Measurements from ENCODE around the gene RFX3. TPM values are rescaled to one million over a fixed set of nuclear protein-coding genes. Genes with fewer than 3 reads are reported as not detected.

The RFX3 gene
- polyA plus RNA-seq, 1 donor = 9.8 TPM

DNA sequence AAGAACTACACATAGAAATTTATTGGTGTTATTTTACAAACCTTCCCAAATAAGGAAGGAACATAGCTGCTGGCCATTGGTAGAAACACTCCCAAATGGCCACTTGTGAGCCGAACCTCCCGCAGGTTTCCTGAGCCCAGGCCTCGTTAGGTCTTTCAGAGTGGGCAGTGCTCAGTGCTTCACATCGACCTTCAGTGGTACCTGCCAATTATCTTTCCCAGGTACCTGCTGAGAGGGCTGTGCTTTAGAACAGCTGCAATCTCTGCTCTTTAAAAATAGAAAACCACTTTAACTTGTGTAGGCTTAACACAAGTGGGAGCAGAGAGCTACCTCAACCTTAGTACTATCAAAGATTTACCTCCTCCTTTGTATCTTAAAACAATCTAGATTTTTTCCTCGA, 334.1 kb downstream of the RFX3 start:
- no peaks in the 10 kb centered on the region for H3K36me3 ChIP-seq (ENCODE audit: control insufficient read depth, insufficient read depth, low read length)
- 70% methylated on average over 2 of the region's 5 CpGs for WGBS (ENCODE audit: insufficient coverage, low lambda C conversion rate)

DNA sequence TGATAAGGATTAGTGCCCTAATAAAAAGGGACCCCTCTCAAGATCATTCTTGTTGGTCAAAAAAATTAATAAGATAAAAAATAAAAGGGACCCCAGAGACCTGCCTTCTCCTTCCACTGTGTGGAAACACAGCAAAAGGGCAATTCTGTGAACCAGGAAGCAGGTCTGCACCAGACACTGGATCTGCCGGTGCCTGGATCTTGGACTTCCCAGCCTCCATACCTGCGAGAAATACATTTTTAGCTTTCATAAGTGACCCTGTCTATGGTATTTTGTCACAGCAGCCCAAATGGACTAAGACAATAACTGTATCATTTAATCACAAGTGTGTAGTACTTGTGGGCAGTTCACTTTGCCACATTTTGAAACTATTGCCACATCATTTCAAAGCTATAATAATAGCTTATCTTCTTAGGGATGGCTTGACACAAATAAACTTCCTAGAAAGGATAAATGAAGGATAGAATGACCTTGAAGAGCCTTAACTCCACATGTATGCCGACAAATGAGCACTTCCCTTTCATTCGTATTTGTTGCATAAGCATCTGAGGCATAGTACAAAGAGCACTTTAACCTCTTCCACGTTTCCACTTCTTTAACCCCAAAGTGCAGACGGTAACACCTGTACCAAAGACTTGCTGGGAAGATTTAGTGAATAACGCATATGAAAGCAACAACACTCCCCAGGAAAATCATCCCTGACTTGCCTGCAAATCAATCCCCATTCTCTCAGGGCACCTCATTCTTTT, 336.5 kb downstream of the RFX3 start:
- H3K4me1 ChIP-seq (ENCODE audit: control insufficient read depth, insufficient read depth, low read length) = no peaks in the 10 kb centered on the region
- no peak for DNase-seq
- no peaks in the 10 kb centered on the region for H3K9me3 ChIP-seq (ENCODE audit: control insufficient read depth, low read depth, low read length)
- peaks cover 8% of the 10 kb centered on the region for H3K27me3 ChIP-seq (ENCODE audit: control insufficient read depth, insufficient read depth, low read length)
- 100% methylated on average over 1 of the region's 7 CpGs for WGBS (ENCODE audit: insufficient coverage, low lambda C conversion rate)
- H3K27ac ChIP-seq (ENCODE audit: low read length) = no peak overlapping the region
- H3K36me3 ChIP-seq (ENCODE audit: control insufficient read depth, insufficient read depth, low read length) = no peaks in the 10 kb centered on the region
- no peak overlapping the region for H3K4me3 ChIP-seq (ENCODE audit: low read length)

More for the DNA sequence above, 334.1 kb downstream of the RFX3 start:
- Histone ChIP-seq H3K4me3 (ENCODE audit: low read length) (no peak overlapping the region), H3K4me1 (ENCODE audit: control insufficient read depth, insufficient read depth, low read length) (no peaks in the 10 kb centered on the region), H3K9me3 (ENCODE audit: control insufficient read depth, low read depth, low read length) (no peaks in the 10 kb centered on the region), H3K27ac (ENCODE audit: low read length) (no peak overlapping the region), H3K27me3 (ENCODE audit: control insufficient read depth, insufficient read depth, low read length) (peaks cover 3% of the 10 kb centered on the region)
- DNase-seq = no peak

DNA sequence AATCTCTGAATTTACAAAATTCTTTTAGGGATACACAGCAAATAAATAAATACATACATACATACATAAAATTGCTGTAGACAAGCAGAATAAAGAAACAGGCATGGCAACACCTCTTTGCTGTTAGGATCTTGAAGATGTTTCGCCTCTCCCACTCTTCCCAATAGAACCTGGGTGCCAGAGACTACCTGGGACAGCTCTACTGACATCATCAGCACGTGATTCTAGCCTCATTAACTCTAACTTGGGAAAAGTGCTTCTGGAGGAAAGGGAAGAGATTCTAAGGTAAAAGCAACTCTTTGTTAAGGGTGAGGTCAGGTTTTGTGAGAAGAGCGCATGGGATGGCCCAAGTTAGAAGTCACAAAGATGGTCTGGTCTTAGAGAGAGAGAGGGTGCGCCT, 339.1 kb downstream of the RFX3 start:
- WGBS (ENCODE audit: insufficient coverage, low lambda C conversion rate) = no CpG with 5 or more reads among the region's 4 CpGs
- Histone ChIP-seq H3K4me1 (ENCODE audit: control insufficient read depth, insufficient read depth, low read length) (no peaks in the 10 kb centered on the region), H3K27me3 (ENCODE audit: control insufficient read depth, insufficient read depth, low read length) (peaks cover 13% of the 10 kb centered on the region), H3K27ac (ENCODE audit: low read length) (no peak overlapping the region), H3K4me3 (ENCODE audit: low read length) (no peak overlapping the region), H3K9me3 (ENCODE audit: control insufficient read depth, low read depth, low read length) (no peaks in the 10 kb centered on the region), H3K36me3 (ENCODE audit: control insufficient read depth, insufficient read depth, low read length) (no peaks in the 10 kb centered on the region)
- DNase-seq = no peak

DNA sequence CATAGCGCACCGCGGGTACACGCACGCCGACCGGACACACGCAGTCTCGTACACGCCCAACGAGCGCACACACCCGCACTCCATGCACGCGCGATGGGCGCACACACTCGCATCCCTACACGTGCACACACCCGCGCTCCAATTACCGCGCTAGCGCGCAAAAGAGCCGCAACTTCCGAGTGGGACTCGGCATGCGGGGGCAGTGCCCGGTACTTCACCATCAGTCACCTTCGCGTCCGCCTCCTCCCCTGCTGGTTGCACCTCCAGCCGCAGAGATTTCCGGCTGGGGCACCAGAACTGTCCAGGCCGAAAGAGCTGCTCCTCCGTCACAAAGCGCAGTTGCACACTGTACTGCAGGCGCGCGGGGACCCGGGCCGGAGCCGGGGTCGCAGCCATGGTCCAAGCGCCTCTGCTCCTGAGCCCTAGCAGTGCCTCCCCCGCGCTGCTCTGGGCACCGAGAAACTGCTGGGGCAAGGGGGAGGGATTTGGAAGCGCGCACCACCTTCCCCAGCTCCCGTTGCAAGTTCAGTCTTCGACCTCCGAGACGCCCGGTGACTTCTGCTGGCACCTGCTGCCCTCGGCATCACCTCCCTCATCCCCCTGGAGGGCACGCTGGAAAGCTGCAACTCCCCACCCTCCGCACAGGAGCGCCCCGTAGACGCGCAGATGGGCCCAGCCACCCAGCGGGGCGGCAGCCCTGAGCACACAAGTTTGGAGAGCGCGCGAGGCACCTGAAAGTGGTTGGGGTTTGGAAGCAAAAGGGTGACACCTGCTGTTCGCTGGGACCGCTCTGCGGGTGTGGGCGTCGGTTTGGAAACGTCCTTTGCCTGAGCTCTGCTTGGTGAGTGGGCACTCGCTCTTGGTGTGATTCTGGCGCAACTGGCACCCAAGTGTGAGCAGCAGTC, 344.5 kb downstream of the RFX3 start:
- peak; percentile 11 to 53 for DNase-seq
- Histone ChIP-seq H3K36me3 (ENCODE audit: control insufficient read depth, insufficient read depth, low read length) (no peaks in the 10 kb centered on the region), H3K4me3 (ENCODE audit: low read length) (peak overlapping the region; percentile 17), H3K4me1 (ENCODE audit: control insufficient read depth, insufficient read depth, low read length) (peaks cover 5% of the 10 kb centered on the region), H3K27ac (ENCODE audit: low read length) (no peak overlapping the region), H3K9me3 (ENCODE audit: control insufficient read depth, low read depth, low read length) (no peaks in the 10 kb centered on the region), H3K27me3 (ENCODE audit: control insufficient read depth, insufficient read depth, low read length) (peaks cover 33% of the 10 kb centered on the region)
- WGBS (ENCODE audit: insufficient coverage, low lambda C conversion rate) = 0% methylated on average over 3 of the region's 76 CpGs

DNA sequence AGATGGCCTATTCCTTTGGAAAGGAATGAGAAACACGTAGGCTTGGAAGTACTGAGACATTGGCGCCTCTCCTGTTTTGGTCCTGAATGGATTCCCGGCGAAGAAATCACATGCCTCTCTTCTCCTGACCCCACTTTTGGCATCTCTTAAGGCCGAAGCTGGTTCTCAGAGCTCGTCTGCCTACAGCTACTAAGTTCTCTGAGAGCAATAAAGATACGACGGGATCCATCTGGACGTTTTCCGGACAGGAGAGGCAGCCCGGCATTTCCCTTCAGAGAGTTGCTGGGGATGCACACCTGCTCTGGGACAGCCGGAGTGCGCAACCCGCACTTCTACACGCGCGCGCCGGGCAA, 345.1 kb downstream of the RFX3 start:
- Histone ChIP-seq H3K4me3 (ENCODE audit: low read length) (no peak overlapping the region), H3K4me1 (ENCODE audit: control insufficient read depth, insufficient read depth, low read length) (peaks cover 5% of the 10 kb centered on the region), H3K27ac (ENCODE audit: low read length) (no peak overlapping the region), H3K27me3 (ENCODE audit: control insufficient read depth, insufficient read depth, low read length) (peaks cover 29% of the 10 kb centered on the region), H3K9me3 (ENCODE audit: control insufficient read depth, low read depth, low read length) (no peaks in the 10 kb centered on the region), H3K36me3 (ENCODE audit: control insufficient read depth, insufficient read depth, low read length) (no peaks in the 10 kb centered on the region)
- no CpG with 5 or more reads among the region's 19 CpGs for WGBS (ENCODE audit: insufficient coverage, low lambda C conversion rate)
- DNase-seq = peak in 1 of 2 donors; percentile 4

DNA sequence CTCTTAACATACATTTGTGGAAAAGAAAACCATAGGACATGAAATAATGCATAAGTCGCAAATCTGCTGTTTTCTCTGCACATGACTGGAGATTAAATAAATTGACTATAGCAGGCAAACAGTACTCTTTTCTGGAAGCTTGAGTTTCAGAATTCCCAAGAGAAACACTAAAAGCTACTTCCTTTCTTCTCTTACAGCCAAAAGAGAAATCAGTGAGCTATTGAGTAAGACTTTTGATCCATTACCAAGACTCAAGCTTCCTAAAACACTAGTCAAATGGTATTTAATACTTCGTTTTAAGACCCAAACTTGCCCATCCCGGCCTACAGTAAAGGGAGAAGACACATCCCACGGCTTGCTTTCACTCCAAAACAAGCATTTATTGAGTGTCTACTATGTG, 346.1 kb downstream of the RFX3 start:
- Histone ChIP-seq H3K4me3 (ENCODE audit: low read length) (no peak overlapping the region), H3K27ac (ENCODE audit: low read length) (no peak overlapping the region), H3K27me3 (ENCODE audit: control insufficient read depth, insufficient read depth, low read length) (peaks cover 29% of the 10 kb centered on the region), H3K36me3 (ENCODE audit: control insufficient read depth, insufficient read depth, low read length) (no peaks in the 10 kb centered on the region), H3K9me3 (ENCODE audit: control insufficient read depth, low read depth, low read length) (no peaks in the 10 kb centered on the region), H3K4me1 (ENCODE audit: control insufficient read depth, insufficient read depth, low read length) (peaks cover 5% of the 10 kb centered on the region)
- DNase-seq = no peak
- no CpG with 5 or more reads among the region's 4 CpGs for WGBS (ENCODE audit: insufficient coverage, low lambda C conversion rate)

DNA sequence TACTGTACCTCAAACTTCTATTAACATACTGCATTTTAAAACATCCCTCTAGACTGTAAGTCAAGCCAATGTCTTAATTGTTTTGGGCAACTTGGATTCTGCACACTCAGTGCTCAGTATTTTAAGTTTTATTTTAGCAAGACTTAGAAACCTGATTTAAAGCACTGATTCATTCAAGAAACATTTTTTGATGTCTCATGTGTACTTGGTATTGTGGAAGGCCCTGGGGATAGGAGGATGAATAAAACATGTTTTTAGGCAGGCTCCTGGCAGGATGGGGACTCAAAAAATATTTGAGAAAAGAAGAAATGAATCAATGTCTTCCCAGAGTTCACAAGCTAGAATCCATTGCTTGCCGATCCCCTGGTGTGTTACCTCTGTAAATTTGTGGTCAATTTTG, 347.9 kb downstream of the RFX3 start:
- no CpG with 5 or more reads among the region's 1 CpG for WGBS (ENCODE audit: insufficient coverage, low lambda C conversion rate)
- DNase-seq = no peak
- H3K27me3 ChIP-seq (ENCODE audit: control insufficient read depth, insufficient read depth, low read length) = peaks cover 27% of the 10 kb centered on the region
- peaks cover 8% of the 10 kb centered on the region for H3K4me1 ChIP-seq (ENCODE audit: control insufficient read depth, insufficient read depth, low read length)
- H3K9me3 ChIP-seq (ENCODE audit: control insufficient read depth, low read depth, low read length) = no peaks in the 10 kb centered on the region
- no peak overlapping the region for H3K4me3 ChIP-seq (ENCODE audit: low read length)
- no peaks in the 10 kb centered on the region for H3K36me3 ChIP-seq (ENCODE audit: control insufficient read depth, insufficient read depth, low read length)
- no peak overlapping the region for H3K27ac ChIP-seq (ENCODE audit: low read length)

DNA sequence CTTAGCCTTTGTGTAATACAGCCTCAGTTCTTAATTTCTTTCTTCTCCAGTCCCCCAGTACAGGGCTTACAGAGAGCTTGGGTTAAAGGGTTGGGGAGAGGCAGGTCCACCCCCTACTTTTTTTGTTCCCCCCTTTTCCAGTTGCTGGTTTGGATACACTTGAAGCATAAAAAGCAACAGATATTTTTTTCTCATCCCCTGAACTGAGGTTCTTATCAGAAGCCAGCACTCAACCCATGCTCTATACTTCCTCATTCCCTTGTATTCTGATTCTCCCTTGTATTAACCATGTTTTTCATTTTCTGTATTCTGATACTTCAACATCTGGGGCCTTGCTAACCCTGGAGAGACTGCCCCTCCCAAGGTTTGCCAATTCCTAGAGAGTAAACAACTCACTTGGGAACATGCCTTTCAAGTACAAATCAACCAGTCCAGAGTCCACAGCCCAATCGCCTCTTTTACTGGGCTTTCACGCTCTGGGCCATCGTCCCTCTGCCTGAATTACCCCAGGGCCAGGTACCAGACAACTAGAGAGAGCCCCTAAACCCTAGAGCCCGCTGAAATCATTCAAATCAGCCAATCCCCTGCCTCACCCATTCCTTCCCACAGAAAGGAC, 348.5 kb downstream of the RFX3 start:
- WGBS (ENCODE audit: insufficient coverage, low lambda C conversion rate) = no CpG with 5 or more reads among the region's 4 CpGs

DNA sequence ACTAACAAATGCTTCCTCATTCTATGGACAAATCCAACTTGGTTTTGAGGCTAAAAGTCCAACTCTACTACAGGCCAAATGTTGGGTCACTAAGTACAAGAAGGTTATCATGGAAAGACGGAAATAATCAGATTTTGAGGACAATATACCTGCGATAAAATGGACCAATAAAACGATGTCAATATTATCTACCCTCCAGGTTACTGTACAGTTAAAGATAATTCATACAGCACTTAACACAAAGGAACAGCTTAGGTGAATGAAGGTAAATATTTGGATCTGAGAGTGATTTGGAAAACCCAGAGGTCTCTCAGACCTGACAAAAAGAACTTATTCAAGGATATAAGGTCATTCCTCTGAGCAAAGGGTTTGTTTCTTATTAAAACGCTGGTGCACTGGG, 352.4 kb downstream of the RFX3 start:
- no peaks in the 10 kb centered on the region for H3K27me3 ChIP-seq (ENCODE audit: control insufficient read depth, insufficient read depth, low read length)
- no peaks in the 10 kb centered on the region for H3K9me3 ChIP-seq (ENCODE audit: control insufficient read depth, low read depth, low read length)
- H3K36me3 ChIP-seq (ENCODE audit: control insufficient read depth, insufficient read depth, low read length) = no peaks in the 10 kb centered on the region
- DNase-seq = peak in 1 of 2 donors; percentile 6
- no peak overlapping the region for H3K27ac ChIP-seq (ENCODE audit: low read length)
- 25% methylated on average over 1 of the region's 4 CpGs for WGBS (ENCODE audit: insufficient coverage, low lambda C conversion rate)
- H3K4me3 ChIP-seq (ENCODE audit: low read length) = no peak overlapping the region
- H3K4me1 ChIP-seq (ENCODE audit: control insufficient read depth, insufficient read depth, low read length) = peaks cover 8% of the 10 kb centered on the region

More for the DNA sequence above, 348.5 kb downstream of the RFX3 start:
- peaks cover 8% of the 10 kb centered on the region for H3K4me1 ChIP-seq (ENCODE audit: control insufficient read depth, insufficient read depth, low read length)
- H3K36me3 ChIP-seq (ENCODE audit: control insufficient read depth, insufficient read depth, low read length) = no peaks in the 10 kb centered on the region
- no peaks in the 10 kb centered on the region for H3K9me3 ChIP-seq (ENCODE audit: control insufficient read depth, low read depth, low read length)
- no peak overlapping the region for H3K27ac ChIP-seq (ENCODE audit: low read length)
- H3K4me3 ChIP-seq (ENCODE audit: low read length) = no peak overlapping the region
- H3K27me3 ChIP-seq (ENCODE audit: control insufficient read depth, insufficient read depth, low read length) = peaks cover 24% of the 10 kb centered on the region
- DNase-seq = peak in 1 of 2 donors; percentile 42

DNA sequence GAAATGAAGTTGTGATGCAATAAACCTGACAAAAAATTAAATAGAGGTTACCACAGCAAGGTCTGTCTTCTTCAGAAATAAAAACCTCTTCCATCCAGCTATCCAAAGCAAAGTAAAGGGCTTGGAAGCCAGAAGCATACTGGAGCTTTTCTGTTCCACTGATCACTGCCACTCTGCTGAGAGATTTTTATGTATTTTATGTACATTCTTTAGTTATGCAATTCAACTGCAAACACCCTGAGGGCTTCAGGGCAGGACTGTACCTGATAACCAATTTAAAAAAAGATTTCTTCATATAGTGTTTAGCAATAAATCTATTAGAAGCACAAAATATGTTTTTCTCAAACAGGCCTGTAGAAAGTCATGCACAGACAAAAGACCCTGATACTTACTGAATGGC, 355.0 kb downstream of the RFX3 start:
- Histone ChIP-seq H3K36me3 (ENCODE audit: control insufficient read depth, insufficient read depth, low read length) (no peaks in the 10 kb centered on the region), H3K27me3 (ENCODE audit: control insufficient read depth, insufficient read depth, low read length) (no peaks in the 10 kb centered on the region)

More for the DNA sequence above, 355.0 kb downstream of the RFX3 start:
- DNase-seq = no peak
- H3K27ac ChIP-seq (ENCODE audit: low read length) = no peak overlapping the region
- H3K4me1 ChIP-seq (ENCODE audit: control insufficient read depth, insufficient read depth, low read length) = peaks cover 3% of the 10 kb centered on the region
- H3K4me3 ChIP-seq (ENCODE audit: low read length) = no peak overlapping the region
- H3K9me3 ChIP-seq (ENCODE audit: control insufficient read depth, low read depth, low read length) = no peaks in the 10 kb centered on the region

All from large intestine (tissue), 3 donors.